ENCODE data around the gene OSTC. TPM values are rescaled to one million over a fixed set of nuclear protein-coding genes. Genes with fewer than 3 reads are reported as not detected.

OSTC gene
- total RNA-seq, 1 donor from 2014 or later: 42.8 TPM

- Mint-ChIP-seq H3K36me3 (ENCODE audit: unreplicated experiment) (peaks cover 5% of the 10 kb centered on the region), H3K27ac (ENCODE audit: unreplicated experiment) (no peak overlapping the region), H3K4me3 (ENCODE audit: unreplicated experiment) (no peak overlapping the region), H3K27me3 (ENCODE audit: unreplicated experiment) (no peaks in the 10 kb centered on the region), H3K9me3 (ENCODE audit: unreplicated experiment) (no peaks in the 10 kb centered on the region), H3K4me1 (ENCODE audit: low read depth, unreplicated experiment) (no peaks in the 10 kb centered on the region)
- no peak for DNase-seq
- no peak for TF ChIP-seq CTCF (IDR thresholded peaks at IDR 0.05; ENCODE audit: partially characterized antibody, unreplicated experiment)
Measured at GRCh38 chr4:108607079-108607815, 43.2 kb upstream of the OSTC start.

GRCh38 chr4:108611365-108611764 is 39.0 kb upstream of the OSTC start:
- Mint-ChIP-seq H3K9me3 (ENCODE audit: unreplicated experiment) (no peaks in the 10 kb centered on the region), H3K4me3 (ENCODE audit: unreplicated experiment) (no peak overlapping the region), H3K36me3 (ENCODE audit: unreplicated experiment) (peaks cover 10% of the 10 kb centered on the region), H3K4me1 (ENCODE audit: low read depth, unreplicated experiment) (no peaks in the 10 kb centered on the region), H3K27ac (ENCODE audit: unreplicated experiment) (no peak overlapping the region), H3K27me3 (ENCODE audit: unreplicated experiment) (no peaks in the 10 kb centered on the region)
- no peak for TF ChIP-seq CTCF (IDR thresholded peaks at IDR 0.05; ENCODE audit: partially characterized antibody, unreplicated experiment)
- DNase-seq: no peak

- Mint-ChIP-seq H3K36me3 (ENCODE audit: unreplicated experiment) (peaks cover 5% of the 10 kb centered on the region), H3K27me3 (ENCODE audit: unreplicated experiment) (no peaks in the 10 kb centered on the region), H3K4me1 (ENCODE audit: low read depth, unreplicated experiment) (no peaks in the 10 kb centered on the region), H3K4me3 (ENCODE audit: unreplicated experiment) (no peak overlapping the region), H3K27ac (ENCODE audit: unreplicated experiment) (no peak overlapping the region), H3K9me3 (ENCODE audit: unreplicated experiment) (no peaks in the 10 kb centered on the region)
- no peak for TF ChIP-seq CTCF (IDR thresholded peaks at IDR 0.05; ENCODE audit: partially characterized antibody, unreplicated experiment)
- DNase-seq: no peak
Measured at GRCh38 chr4:108612365-108612764, 38.0 kb upstream of the OSTC start.

DNA sequence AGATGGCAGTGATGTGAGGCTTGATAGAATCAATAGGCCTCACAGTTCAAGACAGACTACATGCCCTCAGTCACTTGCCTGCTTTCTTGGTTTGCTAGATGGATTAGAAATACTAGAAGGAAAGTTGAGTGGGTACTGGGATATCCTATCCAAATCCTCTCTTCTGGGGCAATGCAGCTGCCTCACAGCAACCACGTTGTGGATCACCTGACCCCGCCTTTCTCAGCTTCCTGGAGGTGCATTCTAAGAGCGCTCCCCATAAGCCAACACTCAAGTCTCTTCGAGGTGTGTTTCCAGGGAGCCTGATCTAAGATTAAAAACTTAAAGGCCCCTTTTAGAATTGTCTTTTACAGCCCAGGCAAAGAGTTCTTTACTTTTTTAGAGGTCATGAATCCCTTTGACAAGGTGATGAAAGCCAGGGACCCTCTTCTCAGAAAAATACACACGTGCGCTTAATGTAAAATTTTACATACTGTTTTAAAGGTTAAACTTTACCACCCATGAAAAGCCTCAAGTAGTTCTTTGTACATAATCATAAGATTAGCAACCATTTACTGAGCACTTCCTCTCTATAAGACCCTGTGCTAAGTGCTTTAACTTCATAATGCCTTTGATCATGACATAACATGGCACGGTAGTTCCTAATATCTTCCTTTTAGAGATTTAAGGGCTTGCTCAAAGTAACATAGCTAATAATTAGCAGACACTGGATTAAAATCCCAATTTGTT is 30.9 kb upstream of the OSTC start:
- H3K4me3 Mint-ChIP-seq (ENCODE audit: unreplicated experiment): peak overlapping the region; percentile 100
- H3K27me3 Mint-ChIP-seq (ENCODE audit: unreplicated experiment): no peaks in the 10 kb centered on the region
- peaks cover 6% of the 10 kb centered on the region for H3K9me3 Mint-ChIP-seq (ENCODE audit: unreplicated experiment)
- peaks cover 6% of the 10 kb centered on the region for H3K4me1 Mint-ChIP-seq (ENCODE audit: low read depth, unreplicated experiment)
- H3K36me3 Mint-ChIP-seq (ENCODE audit: unreplicated experiment): peaks cover 5% of the 10 kb centered on the region
- H3K27ac Mint-ChIP-seq (ENCODE audit: unreplicated experiment): peak overlapping the region; percentile 13
- no peak for DNase-seq
- no peak for TF ChIP-seq CTCF (IDR thresholded peaks at IDR 0.05; ENCODE audit: partially characterized antibody, unreplicated experiment)

Measured in glutamatergic neuron (in vitro differentiated cells).